Left ventricle myocardium inferior (tissue), 1 donor: ENCODE results near the gene DNAJC7. TPM values are rescaled to one million over a fixed set of nuclear protein-coding genes. Genes with fewer than 3 reads are reported as not detected.

Experiments used
- DNase-seq: peaks from one replicate; pipeline ENCODE4 v3.0.0-alpha.2; 2020
- H3K27ac ChIP-seq: fragments of 200-600 bp; replicated peaks from 2 replicates; pipeline ENCODE4 v1.8.0; 2021
- H3K27me3 ChIP-seq: fragments of 200-600 bp; 2 replicates; pipeline ENCODE4 v1.8.0; 2021; ENCODE audit warnings: low read depth
- H3K36me3 ChIP-seq: fragments of 200-600 bp; 2 replicates; pipeline ENCODE4 v1.8.0; 2021
- H3K4me1 ChIP-seq: fragments of 200-600 bp; 2 replicates; pipeline ENCODE4 v1.8.0; 2021
- H3K4me3 ChIP-seq: fragments of 200-600 bp; 2 replicates; pipeline ENCODE4 v1.8.0; 2021; ENCODE audit warnings: mild to moderate bottlenecking, moderate library complexity
- H3K9me3 ChIP-seq: fragments of 200-600 bp; replicated peaks from 2 replicates; pipeline ENCODE4 v1.8.0; 2021
- CTCF ChIP-seq: fragments of 200-600 bp; IDR thresholded peaks from 2 replicates; pipeline ENCODE4 v1.8.0; 2021; ENCODE audit warnings: antibody characterized with exemption, mild to moderate bottlenecking, borderline replicate concordance
- intact Hi-C: fragments of 100-400 bp; cut with micrococcal nuclease; formaldehyde crosslinking; loops from one replicate; pipeline ENCODE4 v1.11.0; 2022
- total RNA-seq: library from RNA; stranded (reverse); fragmentation: NEBNext Ultra II Directional; extraction: Animal tissue kit (Norgen Biotek cat#: 25700); gene quantifications from one replicate; pipeline ENCODE4 v1.2.1, GENCODE V29; 2021
- donor health status: DM: no; HTN: yes; CAD: no; lungs with severe emphysema.

The DNAJC7 gene
- total RNA-seq, 1 donor from 2014 or later: 71.2 TPM

GRCh38 chr17:41974031-41974430 is 43.2 kb downstream of the DNAJC7 start:
- no peak for DNase-seq
- Histone ChIP-seq H3K4me1 (peaks cover 34% of the 10 kb centered on the region), H3K27ac (no peak overlapping the region), H3K36me3 (peaks cover 86% of the 10 kb centered on the region), H3K4me3 (no peak overlapping the region), H3K27me3 (no peaks in the 10 kb centered on the region), H3K9me3 (no peaks in the 10 kb centered on the region)
- no peak for TF ChIP-seq CTCF
- intact Hi-C loops: no loop called here

GRCh38 chr17:41973408-41973811 is 43.8 kb downstream of the DNAJC7 start:
- Histone ChIP-seq H3K4me3 (peak overlapping the region; percentile 16), H3K9me3 (no peaks in the 10 kb centered on the region), H3K36me3 (peaks cover 86% of the 10 kb centered on the region), H3K27me3 (no peaks in the 10 kb centered on the region), H3K4me1 (peaks cover 38% of the 10 kb centered on the region), H3K27ac (peak overlapping the region; percentile 72)
- TF ChIP-seq CTCF: no peak
- intact Hi-C loops: no loop called here
- DNase-seq: no peak

- intact Hi-C loops: no loop called here
- no peaks in the 10 kb centered on the region for H3K27me3 ChIP-seq
- peaks cover 44% of the 10 kb centered on the region for H3K4me1 ChIP-seq
- peaks cover 84% of the 10 kb centered on the region for H3K36me3 ChIP-seq
- peak overlapping the region; percentile 72 for H3K27ac ChIP-seq
- no peak for TF ChIP-seq CTCF
- H3K9me3 ChIP-seq: no peaks in the 10 kb centered on the region
- DNase-seq: peak; percentile 50
- H3K4me3 ChIP-seq: peak overlapping the region; percentile 16
Observed at GRCh38 chr17:41972571-41973407, 44.5 kb downstream of the DNAJC7 start.

GRCh38 chr17:41971721-41972523 is 45.3 kb downstream of the DNAJC7 start:
- Histone ChIP-seq H3K9me3 (no peaks in the 10 kb centered on the region), H3K4me3 (no peak overlapping the region), H3K4me1 (peaks cover 53% of the 10 kb centered on the region), H3K27me3 (no peaks in the 10 kb centered on the region), H3K27ac (peak overlapping the region; percentile 72), H3K36me3 (peaks cover 76% of the 10 kb centered on the region)
- no peak for TF ChIP-seq CTCF
- intact Hi-C loops: no loop called here
- no peak for DNase-seq

GRCh38 chr17:41970901-41971331 is 46.3 kb downstream of the DNAJC7 start:
- TF ChIP-seq CTCF: no peak
- Histone ChIP-seq H3K27me3 (no peaks in the 10 kb centered on the region), H3K4me3 (no peak overlapping the region), H3K36me3 (peaks cover 66% of the 10 kb centered on the region), H3K9me3 (no peaks in the 10 kb centered on the region), H3K4me1 (peaks cover 60% of the 10 kb centered on the region), H3K27ac (no peak overlapping the region)
- DNase-seq: no peak
- intact Hi-C loops: no loop called here
